GM18868 (cell line): ENCODE data around the gene TASOR2.

ENCODE experiments used
- ATAC-seq: cut with Tn5 transposase; IDR thresholded peaks from one replicate; pipeline ENCODE4 v1.9.1; 2021; ENCODE audit warnings: mild to moderate bottlenecking, moderate library complexity; ENCODE audit not compliant: unreplicated experiment

The TASOR2 gene

DNA sequence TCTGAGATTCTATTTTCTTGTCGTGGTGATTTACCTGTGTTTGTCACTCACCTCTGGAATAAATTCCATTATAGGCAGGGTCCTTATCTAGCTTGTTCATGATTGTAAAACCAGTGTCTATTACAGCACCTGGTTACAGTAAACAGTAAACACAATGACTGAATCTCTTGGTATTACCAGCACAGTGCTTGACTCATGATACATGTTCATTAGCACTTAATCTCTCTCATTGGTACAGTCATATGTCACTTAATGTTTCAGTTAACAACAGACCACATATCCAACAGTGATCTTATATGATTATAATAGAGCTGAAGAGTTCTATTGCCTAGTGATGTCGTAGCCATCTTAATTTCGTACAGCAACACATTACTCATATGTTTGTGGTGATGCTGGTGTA, 1.6 kb upstream of the TASOR2 start:
- ATAC-seq: no peak

DNA sequence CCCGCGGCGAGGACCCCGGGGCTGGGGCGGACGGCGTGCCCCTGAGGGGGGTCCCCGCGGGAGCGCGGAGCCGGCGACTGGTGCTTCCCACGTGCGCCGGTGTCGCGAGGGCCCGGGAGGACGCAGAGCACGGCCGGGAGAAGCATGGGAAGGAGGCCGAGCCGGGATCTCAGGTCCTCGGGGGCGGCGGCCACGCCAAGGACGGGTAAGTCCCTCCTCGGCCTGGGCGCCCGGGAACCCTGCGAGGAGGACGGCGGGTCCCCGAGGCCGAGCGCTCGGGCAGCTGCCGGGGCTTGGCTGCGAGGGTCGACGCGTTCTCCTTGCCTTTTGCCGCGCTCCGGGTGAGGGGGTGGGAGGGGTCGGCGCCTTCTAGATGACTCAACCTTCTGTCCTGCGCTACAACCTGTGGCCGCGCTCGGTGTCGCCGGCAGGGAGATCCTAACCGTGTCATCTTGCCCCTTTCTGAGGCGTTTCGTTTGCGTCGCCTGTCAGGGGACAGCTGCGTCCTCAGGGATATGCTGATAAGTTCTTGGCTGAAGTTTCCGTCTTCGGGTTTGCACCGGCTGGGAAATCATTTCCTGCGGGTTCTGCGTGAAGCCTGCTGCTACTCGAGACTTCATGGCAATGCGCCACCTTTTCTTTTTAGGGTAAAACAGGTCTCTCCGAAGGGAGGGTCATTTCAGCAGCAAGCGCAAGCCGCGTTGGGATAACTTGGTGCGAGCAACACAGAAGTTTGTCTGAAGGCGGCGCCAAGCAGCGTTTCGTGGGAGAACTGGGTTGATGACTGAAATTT, 529 bp downstream of the TASOR2 start:
- ATAC-seq: peak; percentile 43

GRCh38 chr10:5685764-5686240, 1.2 kb downstream of the TASOR2 start:
- ATAC-seq: no peak

DNA sequence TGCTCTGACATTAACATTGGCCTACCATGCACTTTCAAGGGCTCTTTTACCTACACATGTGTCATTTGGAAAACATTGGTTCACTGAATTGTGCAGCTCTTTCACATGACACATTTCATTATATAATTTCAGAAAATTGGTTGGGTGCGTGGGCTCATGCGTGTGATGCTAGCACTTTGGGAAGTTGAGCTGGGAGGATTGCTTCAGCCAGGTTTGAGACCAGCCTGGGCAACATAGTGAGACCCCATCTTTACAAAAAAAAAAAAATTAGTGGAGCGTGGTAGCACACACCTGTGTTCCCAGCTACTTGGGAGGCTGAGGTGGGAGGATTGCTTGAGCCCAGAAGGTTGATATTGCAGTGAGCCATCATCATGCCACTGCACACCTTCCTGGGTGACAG, 3.9 kb downstream of the TASOR2 start:
- ATAC-seq: no peak

GRCh38 chr10:5691786-5692185, 7.1 kb downstream of the TASOR2 start:
- ATAC-seq: no peak

GRCh38 chr10:5692461-5693358, 8.1 kb downstream of the TASOR2 start:
- peak; percentile 82 for ATAC-seq

- no peak for ATAC-seq
These were observed 9.9 kb downstream of the TASOR2 start for GRCh38 chr10:5694573-5694972.

GRCh38 chr10:5697342-5697741, 12.7 kb downstream of the TASOR2 start:
- ATAC-seq: no peak

GRCh38 chr10:5698062-5698461, 13.4 kb downstream of the TASOR2 start:
- no peak for ATAC-seq

GRCh38 chr10:5708356-5708755, 23.7 kb downstream of the TASOR2 start:
- ATAC-seq: no peak

DNA sequence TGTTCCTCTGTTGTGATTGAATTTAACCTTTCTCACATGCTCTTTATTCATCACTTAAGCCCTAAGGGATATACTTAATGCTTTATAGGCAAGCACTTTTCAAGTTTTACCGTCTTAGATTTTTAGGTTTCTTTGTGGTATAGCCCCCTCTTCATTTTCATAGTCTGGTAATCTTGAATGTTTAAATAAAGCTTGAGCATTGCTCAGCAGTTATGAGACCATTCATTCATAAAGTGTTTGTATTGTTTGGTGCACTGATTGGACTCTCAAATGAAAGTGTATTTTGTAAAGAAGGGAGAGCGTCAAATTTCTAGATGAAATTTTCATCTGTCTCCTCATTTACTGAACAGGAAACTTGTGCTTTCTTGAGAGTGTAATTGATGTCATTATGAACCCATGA, 25.2 kb downstream of the TASOR2 start:
- ATAC-seq: no peak

DNA sequence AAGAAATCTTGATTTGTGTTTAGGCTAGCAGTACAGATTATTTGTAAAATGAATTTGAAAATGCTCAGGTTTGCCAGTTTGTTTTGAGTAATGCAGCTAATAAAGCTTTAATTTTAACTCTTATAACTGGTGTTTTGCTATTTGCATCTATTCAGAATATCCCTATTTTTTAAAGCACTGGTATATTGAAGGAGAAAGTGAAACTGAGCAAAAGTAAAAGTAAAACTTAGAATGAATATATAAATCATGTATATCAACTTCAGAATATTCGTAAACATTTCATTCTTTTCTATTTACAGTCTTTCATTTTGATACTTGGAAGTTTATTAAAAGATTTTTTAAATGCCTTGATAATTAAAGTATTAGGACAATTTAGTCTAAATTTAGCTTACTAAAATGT, 26.2 kb downstream of the TASOR2 start:
- ATAC-seq: no peak

GRCh38 chr10:5711642-5712041, 27.0 kb downstream of the TASOR2 start:
- ATAC-seq: no peak

GRCh38 chr10:5719546-5719945, 34.9 kb downstream of the TASOR2 start:
- ATAC-seq: no peak

DNA sequence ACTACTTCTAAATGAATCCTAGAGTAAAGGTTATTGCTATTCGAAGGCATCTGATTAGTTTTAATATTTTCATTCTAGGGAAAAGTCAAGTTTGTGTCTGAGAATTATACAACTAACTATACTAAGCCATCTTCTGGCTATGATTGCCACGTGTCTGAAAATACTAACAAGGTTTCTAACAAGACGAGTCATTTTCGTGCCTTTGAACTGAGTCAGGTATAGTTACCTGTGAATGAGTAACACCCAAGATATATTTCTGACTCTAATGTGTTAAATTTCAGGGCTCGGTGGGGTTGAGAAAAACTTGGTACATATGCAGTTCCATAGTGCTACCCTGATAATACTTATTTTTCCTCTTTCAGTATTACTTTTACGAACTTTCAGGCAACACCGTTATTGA, 35.5 kb downstream of the TASOR2 start:
- ATAC-seq: no peak

- no peak for ATAC-seq
These were observed 39.1 kb downstream of the TASOR2 start for GRCh38 chr10:5723692-5724091.

- ATAC-seq: no peak
These were observed 46.1 kb downstream of the TASOR2 start for GRCh38 chr10:5730766-5731165.

GRCh38 chr10:5731559-5731958, 46.9 kb downstream of the TASOR2 start:
- ATAC-seq: no peak

GRCh38 chr10:5732141-5732540, 47.5 kb downstream of the TASOR2 start:
- no peak for ATAC-seq
